Stomach (tissue), 4 donors: ENCODE data around the gene ADIRF.

Source experiments
- POLR2A ChIP-seq, 4 donors: fragments of 450-650 bp; IDR thresholded peaks; one replicate each; pipeline ENCODE4 v1.6.1; 2016; ENCODE audit warnings: antibody characterized with exemption in 4 of 4, control low read depth in 2 of 4, mild to moderate bottlenecking in 1 of 4, moderate library complexity in 1 of 4
- TF ChIP-seq, protein P1 (sequence below), 7 experiments: fragments of 450-650 bp in 4 of 7; fragments of 200-600 bp in 3 of 7; sonication (generic) in 3 of 7; IDR thresholded peaks; one replicate each; pipeline ENCODE4 v1.5.1; 2016 to 2019; ENCODE audit warnings: antibody characterized with exemption in 7 of 7, control low read depth in 2 of 7, mild to moderate bottlenecking in 1 of 7

DNA sequence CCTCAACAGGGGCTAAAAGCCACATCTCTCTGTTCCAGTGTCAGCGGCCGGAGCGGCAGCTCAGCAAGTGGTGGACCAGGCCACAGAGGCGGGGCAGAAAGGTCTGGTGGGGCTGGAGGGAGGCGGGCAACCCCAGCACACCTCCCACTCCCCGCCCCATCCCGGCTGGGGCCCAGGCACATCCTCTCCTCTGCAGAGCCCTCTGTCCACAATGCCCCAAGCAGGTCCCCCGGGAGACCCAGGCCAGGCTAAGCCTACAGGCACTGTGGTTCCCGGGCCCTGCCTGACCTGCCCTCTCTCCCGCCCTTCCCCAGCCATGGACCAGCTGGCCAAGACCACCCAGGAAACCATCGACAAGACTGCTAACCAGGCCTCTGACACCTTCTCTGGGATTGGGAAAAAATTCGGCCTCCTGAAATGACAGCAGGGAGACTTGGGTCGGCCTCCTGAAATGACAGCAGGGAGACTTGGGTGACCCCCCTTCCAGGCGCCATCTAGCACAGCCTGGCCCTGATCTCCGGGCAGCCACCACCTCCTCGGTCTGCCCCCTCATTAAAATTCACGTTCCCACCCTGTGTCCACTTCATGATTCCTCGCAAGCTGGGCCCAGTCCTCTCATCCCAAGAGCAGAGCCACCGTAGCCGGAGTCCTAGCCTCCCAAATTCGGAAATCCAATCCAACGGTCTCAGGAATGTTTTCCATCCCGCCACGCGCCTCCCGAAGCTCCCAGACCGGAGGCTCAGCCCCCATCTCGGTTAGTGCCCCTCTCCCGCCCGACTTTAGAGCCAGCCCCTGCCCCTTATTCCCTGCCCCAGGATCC is 2.1 kb downstream of the ADIRF start:
- no peak for TF ChIP-seq POLR2A (IDR thresholded peaks at IDR 0.05)
- TF ChIP-seq, protein P1, sequence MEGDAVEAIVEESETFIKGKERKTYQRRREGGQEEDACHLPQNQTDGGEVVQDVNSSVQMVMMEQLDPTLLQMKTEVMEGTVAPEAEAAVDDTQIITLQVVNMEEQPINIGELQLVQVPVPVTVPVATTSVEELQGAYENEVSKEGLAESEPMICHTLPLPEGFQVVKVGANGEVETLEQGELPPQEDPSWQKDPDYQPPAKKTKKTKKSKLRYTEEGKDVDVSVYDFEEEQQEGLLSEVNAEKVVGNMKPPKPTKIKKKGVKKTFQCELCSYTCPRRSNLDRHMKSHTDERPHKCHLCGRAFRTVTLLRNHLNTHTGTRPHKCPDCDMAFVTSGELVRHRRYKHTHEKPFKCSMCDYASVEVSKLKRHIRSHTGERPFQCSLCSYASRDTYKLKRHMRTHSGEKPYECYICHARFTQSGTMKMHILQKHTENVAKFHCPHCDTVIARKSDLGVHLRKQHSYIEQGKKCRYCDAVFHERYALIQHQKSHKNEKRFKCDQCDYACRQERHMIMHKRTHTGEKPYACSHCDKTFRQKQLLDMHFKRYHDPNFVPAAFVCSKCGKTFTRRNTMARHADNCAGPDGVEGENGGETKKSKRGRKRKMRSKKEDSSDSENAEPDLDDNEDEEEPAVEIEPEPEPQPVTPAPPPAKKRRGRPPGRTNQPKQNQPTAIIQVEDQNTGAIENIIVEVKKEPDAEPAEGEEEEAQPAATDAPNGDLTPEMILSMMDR (IDR thresholded peaks at IDR 0.05) = no peak
